ENCODE measurements around the gene CLEC16A. TPM values are rescaled to one million over a fixed set of nuclear protein-coding genes. Genes with fewer than 3 reads are reported as not detected.

CLEC16A gene
- total and polyA plus RNA-seq, 4 donors, result 14.3 to 44.4 (median 26.4) TPM

GRCh38 chr16:10916534-10916933, 27.8 kb upstream of the CLEC16A start:
- no peak overlapping the region for H3K27ac ChIP-seq (ENCODE audit: low read depth in 1 of 2, low read length in 1 of 2)
- no peaks in the 10 kb centered on the region for H3K27me3 ChIP-seq (ENCODE audit: control insufficient read depth in 3 of 3, insufficient read depth in 3 of 3, low read length in 2 of 3)
- DNase-seq, result no peak
- peaks cover 0 to 12% (median 0%) of the 10 kb centered on the region in 4 donors for H3K36me3 ChIP-seq (ENCODE audit: control insufficient read depth in 4 of 4, insufficient read depth in 4 of 4, low read length in 4 of 4)
- ATAC-seq (ENCODE audit: insufficient read depth, low FRiP score), result no peak
- H3K9ac ChIP-seq (ENCODE audit: insufficient read depth in 1 of 2, low read length in 2 of 2), result no peak overlapping the region
- peaks cover 0 to 7% (median under 1%) of the 10 kb centered on the region in 5 donors for H3K4me1 ChIP-seq (ENCODE audit: control insufficient read depth in 5 of 5, insufficient read depth in 5 of 5, low read length in 5 of 5)
- no peak for TF ChIP-seq CTCF (IDR thresholded peaks at IDR 0.05; ENCODE audit: control extremely low read depth, extremely low read depth)
- no peak overlapping the region for H3K4me3 ChIP-seq
- WGBS, 2 donors, result 64 to 65% methylated on average over 3 of the region's 3 CpGs
- no peaks in the 10 kb centered on the region for H3K9me3 ChIP-seq (ENCODE audit: control insufficient read depth in 4 of 4, insufficient read depth in 3 of 4, low read length in 3 of 4)

- H3K4me3 ChIP-seq, result no peak overlapping the region
Measured at GRCh38 chr16:10918294-10919002, 25.9 kb upstream of the CLEC16A start.

GRCh38 chr16:10919003-10919351, 25.4 kb upstream of the CLEC16A start:
- 67 to 76% methylated on average over 7 of the region's 7 CpGs for WGBS, 2 donors
- no peak for TF ChIP-seq CTCF (IDR thresholded peaks at IDR 0.05; ENCODE audit: control extremely low read depth, extremely low read depth)
- H3K9ac ChIP-seq (ENCODE audit: insufficient read depth in 1 of 2, low read length in 2 of 2), result no peak overlapping the region
- peaks cover 5 to 10% (median 7%) of the 10 kb centered on the region in 5 donors for H3K4me1 ChIP-seq (ENCODE audit: control insufficient read depth in 5 of 5, insufficient read depth in 5 of 5, low read length in 5 of 5)
- no peak overlapping the region for H3K4me3 ChIP-seq
- H3K27me3 ChIP-seq (ENCODE audit: control insufficient read depth in 3 of 3, insufficient read depth in 3 of 3, low read length in 2 of 3), result no peaks in the 10 kb centered on the region
- no peak overlapping the region for H3K27ac ChIP-seq (ENCODE audit: low read depth in 1 of 2, low read length in 1 of 2)
- H3K36me3 ChIP-seq (ENCODE audit: control insufficient read depth in 4 of 4, insufficient read depth in 4 of 4, low read length in 4 of 4), result peaks cover 0 to 26% (median 0%) of the 10 kb centered on the region in 4 donors
- no peak for DNase-seq
- H3K9me3 ChIP-seq (ENCODE audit: control insufficient read depth in 4 of 4, insufficient read depth in 3 of 4, low read length in 3 of 4), result no peaks in the 10 kb centered on the region
- ATAC-seq (ENCODE audit: insufficient read depth, low FRiP score), result no peak

More at GRCh38 chr16:10918294-10919002, 25.9 kb upstream of the CLEC16A start:
- 47 to 55% methylated on average over 21 of the region's 21 CpGs for whole genome bisulfite sequencing, 2 donors
- DNase-seq (peak; percentile 94 to 96 (median 95)), ATAC-seq (ENCODE audit: insufficient read depth, low FRiP score) (peak; percentile 80)
- Histone ChIP-seq H3K4me1 (ENCODE audit: control insufficient read depth in 5 of 5, insufficient read depth in 5 of 5, low read length in 5 of 5) (peaks cover 4 to 10% (median 7%) of the 10 kb centered on the region in 5 donors), H3K27ac (ENCODE audit: low read depth in 1 of 2, low read length in 1 of 2) (peak overlapping the region in 1 of 2 donors; percentile 34), H3K9ac (ENCODE audit: insufficient read depth in 1 of 2, low read length in 2 of 2) (no peak overlapping the region), H3K36me3 (ENCODE audit: control insufficient read depth in 4 of 4, insufficient read depth in 4 of 4, low read length in 4 of 4) (peaks cover 0 to 21% (median 0%) of the 10 kb centered on the region in 4 donors), H3K27me3 (ENCODE audit: control insufficient read depth in 3 of 3, insufficient read depth in 3 of 3, low read length in 2 of 3) (no peaks in the 10 kb centered on the region), H3K9me3 (ENCODE audit: control insufficient read depth in 4 of 4, insufficient read depth in 3 of 4, low read length in 3 of 4) (no peaks in the 10 kb centered on the region)
- peak; percentile 94 for TF ChIP-seq CTCF (IDR thresholded peaks at IDR 0.05; ENCODE audit: control extremely low read depth, extremely low read depth)

Data from lung (tissue), 12 donors.